Karpas-422 (cell line): ENCODE data around the gene RASSF8. TPM values are rescaled to one million over a fixed set of nuclear protein-coding genes. Genes with fewer than 3 reads are reported as not detected.
A peak's percentile ranks its signal among the peaks of the same experiment; 100 is the strongest.

ENCODE experiments used
- DNase-seq: peaks from one replicate; pipeline ENCODE4 v3.0.0-alpha.2; 2015
- H2AFZ ChIP-seq: fragments of 200-600 bp; sonication (generic); 2 replicates; pipeline ENCODE4 v1.6.1; 2014; ENCODE audit warnings: antibody characterized with exemption, low read length, mixed read lengths
- H3K27ac ChIP-seq: fragments of 200-600 bp; sonication (generic); 2 replicates; pipeline ENCODE4 v1.5.1; 2014; ENCODE audit warnings: mild to moderate bottlenecking, low read length, moderate library complexity
- H3K27me3 ChIP-seq: fragments of 200-600 bp; sonication (generic); 2 replicates; pipeline ENCODE4 v1.6.1; 2014; ENCODE audit warnings: low read length, mixed read lengths
- H3K36me3 ChIP-seq: fragments of 200-600 bp; sonication (generic); 2 replicates; pipeline ENCODE4 v1.6.1; 2014; ENCODE audit warnings: low read length, mixed read lengths; ENCODE audit not compliant: insufficient read depth
- H3K4me1 ChIP-seq: fragments of 200-600 bp; sonication (generic); 2 replicates; pipeline ENCODE4 v1.6.1; 2014; ENCODE audit warnings: mild to moderate bottlenecking, low read length, mixed read lengths
- H3K4me2 ChIP-seq: fragments of 200-600 bp; sonication (generic); 2 replicates; pipeline ENCODE4 v1.6.1; 2014; ENCODE audit warnings: low read length, low read depth, mild to moderate bottlenecking; ENCODE audit not compliant: poor library complexity, severe bottlenecking
- H3K4me3 ChIP-seq: fragments of 200-600 bp; sonication (generic); 2 replicates; pipeline ENCODE4 v1.5.1; 2014; ENCODE audit warnings: mild to moderate bottlenecking, antibody characterized with exemption, low read length, mixed read lengths
- H3K79me2 ChIP-seq: fragments of 200-600 bp; sonication (generic); 2 replicates; pipeline ENCODE4 v1.6.1; 2014; ENCODE audit warnings: mild to moderate bottlenecking, low read length, mixed read lengths
- H3K9ac ChIP-seq: fragments of 200-600 bp; sonication (generic); 2 replicates; pipeline ENCODE4 v1.6.0; 2014; ENCODE audit warnings: low read length
- H3K9me2 ChIP-seq: fragments of 200-600 bp; sonication (generic), shearing (Covaris generic); replicated peaks from 2 replicates; pipeline ENCODE4 v1.6.0; 2014; ENCODE audit warnings: mild to moderate bottlenecking, low read length, moderate library complexity; ENCODE audit not compliant: insufficient read depth
- H3K9me3 ChIP-seq: fragments of 300-700, 200-600 bp; sonication (generic); 2 replicates; pipeline ENCODE4 v1.6.1; 2014; ENCODE audit warnings: low read length, mixed read lengths
- H4K20me1 ChIP-seq: fragments of 200-600 bp; sonication (generic); 2 replicates; pipeline ENCODE4 v1.6.1; 2014; ENCODE audit warnings: mild to moderate bottlenecking, antibody characterized with exemption, low read length, low read depth; ENCODE audit not compliant: insufficient read depth
- total RNA-seq: library from RNA; depleted of rRNA; stranded (reverse); fragments of >200 nt; shearing (Covaris generic); gene quantifications from 2 replicates; pipeline ENCODE4 v1.2.3, GENCODE V29; 2014; ENCODE audit warnings: low replicate concordance

Gene RASSF8
- total RNA-seq, 1 experiment from 2014 or later: 0.45 TPM

DNA sequence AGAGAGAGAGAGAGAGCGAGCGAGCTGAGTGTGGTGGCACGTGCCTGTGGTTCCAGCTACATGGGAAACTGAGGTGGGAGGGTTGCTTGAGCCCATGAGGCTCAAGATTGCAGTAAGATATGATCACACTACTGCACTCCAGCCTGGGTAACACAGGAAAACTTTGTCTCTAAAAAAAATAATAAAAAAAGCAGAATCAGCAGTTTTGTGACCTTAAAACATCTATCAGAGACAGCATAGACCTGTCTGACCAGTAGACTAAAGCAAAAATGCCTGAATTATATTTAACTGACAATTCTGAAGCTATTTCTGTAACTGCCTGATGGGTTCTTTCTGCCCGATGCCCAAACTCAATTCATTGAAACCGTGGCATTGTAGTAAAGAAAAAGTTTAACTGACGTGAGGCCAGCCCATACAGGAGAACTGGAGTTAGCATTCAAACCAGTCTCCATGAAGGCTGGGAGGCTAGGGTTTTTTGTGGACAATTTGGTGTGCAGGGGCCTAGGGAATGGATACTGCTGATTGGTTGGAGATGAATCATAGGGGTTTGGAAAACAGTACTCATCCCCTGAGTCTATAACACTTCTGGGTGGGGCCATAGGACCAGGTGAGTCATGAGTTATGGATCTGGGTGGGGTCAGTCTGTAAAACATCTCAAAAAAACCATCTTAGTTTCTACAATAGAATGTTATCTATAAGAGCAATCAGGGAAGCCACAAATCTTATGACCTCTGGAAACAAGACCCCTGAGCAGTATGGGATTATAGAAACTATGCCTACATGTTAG, 8.0 kb upstream of the RASSF8 start:
- no peak overlapping the region for H3K9ac ChIP-seq
- no peak overlapping the region for H3K27ac ChIP-seq
- no peak overlapping the region for H3K4me2 ChIP-seq
- H3K9me2 ChIP-seq: no peaks in the 10 kb centered on the region
- no peaks in the 10 kb centered on the region for H3K79me2 ChIP-seq
- no peaks in the 10 kb centered on the region for H3K27me3 ChIP-seq
- H4K20me1 ChIP-seq: no peaks in the 10 kb centered on the region
- no peaks in the 10 kb centered on the region for H3K9me3 ChIP-seq
- no peak overlapping the region for H3K4me3 ChIP-seq
- DNase-seq: no peak
- H3K4me1 ChIP-seq: no peaks in the 10 kb centered on the region
- no peak overlapping the region for H2AFZ ChIP-seq
- H3K36me3 ChIP-seq: no peaks in the 10 kb centered on the region

DNA sequence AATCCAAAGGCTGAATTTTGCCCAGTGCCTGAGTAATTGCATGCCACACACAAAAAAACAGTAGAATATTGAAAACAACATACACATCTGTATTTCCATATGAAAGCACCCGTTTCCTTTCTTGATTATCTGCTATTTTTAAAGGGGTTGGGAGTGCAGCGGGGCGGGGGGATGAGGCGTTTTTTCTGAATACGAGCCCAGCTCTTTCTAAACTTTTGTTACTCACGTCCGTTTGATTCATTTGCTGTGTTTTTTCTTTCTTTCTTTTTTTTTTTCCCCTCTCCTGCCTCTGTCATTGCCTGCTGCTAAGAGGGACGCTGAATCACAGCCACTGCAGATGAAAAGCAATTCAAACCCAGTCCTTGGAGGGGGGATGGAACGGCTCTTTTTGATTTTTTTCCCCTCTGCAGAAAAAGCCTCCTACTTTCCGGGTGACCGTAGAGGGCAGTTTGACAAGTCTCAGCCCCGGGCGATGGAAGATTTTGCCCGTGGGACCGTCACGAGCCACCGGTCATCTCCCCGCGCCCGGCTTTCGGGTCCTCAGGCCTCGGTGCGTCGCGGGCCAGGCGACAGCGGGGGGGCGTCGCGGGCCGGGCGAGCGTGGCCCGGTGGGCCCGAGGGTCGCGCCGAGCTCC, 572 bp upstream of the RASSF8 start:
- Histone ChIP-seq H2AFZ (peak overlapping the region; percentile 100), H3K4me2 (peak overlapping the region; percentile 86), H3K4me1 (peaks cover 15% of the 10 kb centered on the region), H4K20me1 (no peaks in the 10 kb centered on the region), H3K27me3 (no peaks in the 10 kb centered on the region), H3K27ac (no peak overlapping the region), H3K36me3 (no peaks in the 10 kb centered on the region), H3K9me2 (no peaks in the 10 kb centered on the region), H3K4me3 (peak overlapping the region; percentile 66), H3K9ac (peak overlapping the region; percentile 72), H3K9me3 (no peaks in the 10 kb centered on the region), H3K79me2 (no peaks in the 10 kb centered on the region)
- DNase-seq: peak; percentile 44

- DNase-seq: no peak
- H4K20me1 ChIP-seq: no peaks in the 10 kb centered on the region
- H2AFZ ChIP-seq: no peak overlapping the region
- H3K36me3 ChIP-seq: no peaks in the 10 kb centered on the region
- H3K4me2 ChIP-seq: peak overlapping the region; percentile 68
- no peaks in the 10 kb centered on the region for H3K9me2 ChIP-seq
- H3K4me1 ChIP-seq: peaks cover 15% of the 10 kb centered on the region
- H3K9ac ChIP-seq: peak overlapping the region; percentile 44; the same call in 1 of the 2 replicates
- H3K4me3 ChIP-seq: peak overlapping the region; percentile 61
- H3K27ac ChIP-seq: no peak overlapping the region
- H3K79me2 ChIP-seq: no peaks in the 10 kb centered on the region
- H3K9me3 ChIP-seq: no peaks in the 10 kb centered on the region
- no peaks in the 10 kb centered on the region for H3K27me3 ChIP-seq
Observed at GRCh38 chr12:25959071-25959961, 834 bp downstream of the RASSF8 start.

DNA sequence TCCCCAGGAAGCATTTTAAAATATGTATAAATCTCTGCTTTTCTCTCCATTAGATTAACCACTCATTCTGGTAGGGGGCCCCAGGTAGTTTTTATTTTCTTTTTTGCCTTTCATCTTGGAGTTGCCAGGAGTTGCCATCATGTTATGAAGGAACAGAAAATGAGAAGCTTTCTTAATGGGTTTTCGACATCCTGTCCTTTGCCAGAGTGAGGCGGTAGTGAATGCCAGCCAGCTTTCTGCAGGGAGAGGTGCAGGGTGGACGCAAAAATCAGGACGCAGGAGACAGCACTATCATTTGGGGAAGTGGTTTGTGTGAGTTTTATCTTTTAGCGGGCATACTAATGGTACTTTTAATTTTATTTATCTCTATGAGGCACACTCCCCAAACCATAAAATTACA, 1.7 kb downstream of the RASSF8 start:
- Histone ChIP-seq H3K4me3 (no peak overlapping the region), H3K9ac (no peak overlapping the region)

DNA sequence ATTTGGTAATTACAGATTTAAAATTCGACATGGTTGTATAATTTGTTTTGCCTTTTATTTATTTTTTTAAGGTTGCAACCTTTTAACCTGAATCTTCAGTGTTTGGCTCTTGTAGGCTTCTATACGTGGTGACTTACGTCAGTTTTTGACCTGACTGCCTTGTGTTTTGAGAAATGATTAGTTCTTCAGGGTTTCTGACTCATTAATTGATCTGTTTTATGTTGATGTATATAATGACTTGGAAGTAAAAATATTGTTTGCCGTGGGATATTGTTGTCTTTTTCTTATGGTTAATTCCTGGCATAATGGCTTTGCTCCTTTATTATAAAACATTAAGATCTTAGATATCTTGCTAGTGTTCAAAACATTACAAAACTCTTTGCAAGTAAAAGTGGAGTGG, 2.5 kb downstream of the RASSF8 start:
- Histone ChIP-seq H3K27me3 (no peaks in the 10 kb centered on the region), H3K4me3 (no peak overlapping the region), H3K36me3 (no peaks in the 10 kb centered on the region), H3K4me1 (peaks cover 15% of the 10 kb centered on the region), H2AFZ (no peak overlapping the region), H3K9ac (no peak overlapping the region), H3K79me2 (no peaks in the 10 kb centered on the region), H3K4me2 (no peak overlapping the region), H4K20me1 (no peaks in the 10 kb centered on the region), H3K9me2 (no peaks in the 10 kb centered on the region), H3K9me3 (no peaks in the 10 kb centered on the region), H3K27ac (no peak overlapping the region)
- no peak for DNase-seq

More for the DNA sequence above, 1.7 kb downstream of the RASSF8 start:
- H3K9me3 ChIP-seq: no peaks in the 10 kb centered on the region
- H3K79me2 ChIP-seq: no peaks in the 10 kb centered on the region
- no peak overlapping the region for H3K27ac ChIP-seq
- no peaks in the 10 kb centered on the region for H3K36me3 ChIP-seq
- H2AFZ ChIP-seq: no peak overlapping the region
- H3K4me1 ChIP-seq: peaks cover 15% of the 10 kb centered on the region
- no peaks in the 10 kb centered on the region for H4K20me1 ChIP-seq
- no peak overlapping the region for H3K4me2 ChIP-seq
- no peaks in the 10 kb centered on the region for H3K27me3 ChIP-seq
- no peaks in the 10 kb centered on the region for H3K9me2 ChIP-seq
- no peak for DNase-seq

- H2AFZ ChIP-seq: no peak overlapping the region
- no peak overlapping the region for H3K27ac ChIP-seq
- H3K9me2 ChIP-seq: no peaks in the 10 kb centered on the region
- no peak overlapping the region for H3K4me3 ChIP-seq
- H4K20me1 ChIP-seq: no peaks in the 10 kb centered on the region
- H3K4me2 ChIP-seq: no peak overlapping the region
- no peaks in the 10 kb centered on the region for H3K36me3 ChIP-seq
- DNase-seq: no peak
- no peaks in the 10 kb centered on the region for H3K9me3 ChIP-seq
- no peaks in the 10 kb centered on the region for H3K79me2 ChIP-seq
- H3K9ac ChIP-seq: no peak overlapping the region
- peaks cover 12% of the 10 kb centered on the region for H3K4me1 ChIP-seq
- H3K27me3 ChIP-seq: no peaks in the 10 kb centered on the region
Observed at GRCh38 chr12:25962932-25963525, 4.5 kb downstream of the RASSF8 start.

- no peaks in the 10 kb centered on the region for H3K27me3 ChIP-seq
- H3K79me2 ChIP-seq: no peaks in the 10 kb centered on the region
- no peak overlapping the region for H3K9ac ChIP-seq
Observed at GRCh38 chr12:25965682-25966081, 7.2 kb downstream of the RASSF8 start.

More at GRCh38 chr12:25965682-25966081, 7.2 kb downstream of the RASSF8 start:
- no peaks in the 10 kb centered on the region for H3K9me3 ChIP-seq
- H3K4me2 ChIP-seq: no peak overlapping the region
- H3K4me1 ChIP-seq: no peaks in the 10 kb centered on the region
- DNase-seq: no peak
- no peak overlapping the region for H3K27ac ChIP-seq
- no peaks in the 10 kb centered on the region for H3K9me2 ChIP-seq
- no peaks in the 10 kb centered on the region for H4K20me1 ChIP-seq
- H3K4me3 ChIP-seq: no peak overlapping the region
- no peaks in the 10 kb centered on the region for H3K36me3 ChIP-seq
- no peak overlapping the region for H2AFZ ChIP-seq
